HL-60 (cell line): ENCODE data around the gene TPT1.
A peak's percentile ranks its signal among the peaks of the same experiment; 100 is the strongest.
"Not testable (repeated sequence)": the region's sequence is repeated elsewhere in the genome, so short reads cannot be mapped to it uniquely, and the experiment has no call there.

Source experiments
- DNase-seq, 2 experiments: peaks; one replicate each; pipeline ENCODE4 v3.0.0-alpha.2; 2010 to 2020; ENCODE audit warnings: low read depth in 1 of 2, low spot score in 1 of 2
- H3K27ac ChIP-seq: fragments of 250-450 bp; sonication (Bioruptor Pico); replicated peaks from 2 replicates; pipeline ENCODE4 v1.5.1; 2020; ENCODE audit warnings: mild to moderate bottlenecking, moderate library complexity
- H3K27me3 ChIP-seq: fragments of 250-450 bp; sonication (Bioruptor Pico); 2 replicates; pipeline ENCODE4 v1.5.1; 2021; ENCODE audit warnings: mild to moderate bottlenecking, moderate library complexity; ENCODE audit not compliant: insufficient read depth, poor library complexity, severe bottlenecking
- H3K4me3 ChIP-seq: replicated peaks from 2 replicates; pipeline ENCODE4 v1.5.1; 2011; ENCODE audit warnings: mild to moderate bottlenecking, control low read depth, low read length; ENCODE audit not compliant: insufficient read depth
- CTCF ChIP-seq: IDR thresholded peaks from one replicate; pipeline ENCODE4 v1.5.1; 2011; ENCODE audit warnings: low read length, control low read depth, inconsistent platforms; ENCODE audit not compliant: insufficient read depth
- GABPA ChIP-seq: IDR thresholded peaks from 2 replicates; pipeline ENCODE4 v1.6.1; 2012; ENCODE audit warnings: low read depth
- POLR2AphosphoS5 ChIP-seq: IDR thresholded peaks from 2 replicates; pipeline ENCODE4 v1.6.1; 2012; ENCODE audit warnings: low read depth
- REST ChIP-seq: IDR thresholded peaks from 2 replicates; pipeline ENCODE4 v1.6.1; 2012; ENCODE audit warnings: low read depth; ENCODE audit not compliant: insufficient replicate concordance
- SPI1 ChIP-seq: IDR thresholded peaks from 2 replicates; pipeline ENCODE4 v1.6.1; 2012; ENCODE audit warnings: low read depth, mild to moderate bottlenecking, borderline replicate concordance
- long read RNA-seq: library from polyadenylated mRNA; unstranded; transcript quantifications from one replicate; pipeline ENCODE4 v2.0.0, GENCODE V29; 2020

TPT1 gene
- long read RNA-seq, full-length matches to known transcripts, result 3,791 of 3,853 reads
- long read RNA-seq, partial matches to known transcripts, result 21 of 3,853 reads
- long read RNA-seq, other reads (novel, unspliced or antisense), result 41 of 3,853 reads

- peak; percentile 88 for TF ChIP-seq POLR2AphosphoS5
- TF ChIP-seq CTCF, result no peak
- TF ChIP-seq REST, result no peak
- TF ChIP-seq SPI1, result no peak
- TF ChIP-seq GABPA, result peak; percentile 75
- Histone ChIP-seq H3K27me3 (no peaks in the 10 kb centered on the region), H3K27ac (peak within 1 kb of the TSS; percentile 95), H3K4me3 (peak within 1 kb of the TSS; percentile 87)
- peak; percentile 97 to 99 for DNase-seq
Measured at GRCh38 chr13:45341034-45341798, at the start of gene TPT1. TPT1 (minus strand) TSS chr13:45341183; CDS start chr13:45341069, 114 bp downstream.

- not testable (repeated sequence) for H3K27me3 ChIP-seq, H3K27ac ChIP-seq, H3K4me3 ChIP-seq, DNase-seq
Measured at GRCh38 chr13:45390348-45390747, 49.4 kb upstream of the TPT1 start.

GRCh38 chr13:45388664-45389063 lies 47.7 kb upstream of the TPT1 start:
- DNase-seq, result no peak
- no peaks in the 10 kb centered on the region for H3K27me3 ChIP-seq
- H3K4me3 ChIP-seq, result no peak overlapping the region
- no peak overlapping the region for H3K27ac ChIP-seq
- no peak for TF ChIP-seq SPI1
- no peak for TF ChIP-seq REST
- TF ChIP-seq POLR2AphosphoS5, result no peak
- TF ChIP-seq CTCF, result no peak

GRCh38 chr13:45386892-45387575 lies 46.1 kb upstream of the TPT1 start:
- H3K27me3 ChIP-seq, H3K4me3 ChIP-seq, H3K27ac ChIP-seq: not testable (repeated sequence)
- DNase-seq, result peak in 1 of 2 experiments; percentile 64
- TF ChIP-seq SPI1, result peak; percentile 45; the same call in 1 of the 2 replicates
